ENCODE data around the gene ATF6. TPM values are rescaled to one million over a fixed set of nuclear protein-coding genes. Genes with fewer than 3 reads are reported as not detected.

The ATF6 gene
- total RNA-seq, 1 donor: 28.6 TPM

- peak; percentile 91 for DNase-seq (ENCODE audit: insufficient read length, low spot score, missing footprints)
- Histone ChIP-seq H3K4me2 (ENCODE audit: insufficient read depth, low read length) (peak overlapping the region; percentile 98), H3K79me2 (ENCODE audit: insufficient read depth, low read length) (peaks cover 3% of the 10 kb centered on the region), H3K4me3 (ENCODE audit: insufficient read depth, low read length) (peak overlapping the region; percentile 86), H4K20me1 (ENCODE audit: insufficient read depth, low read length) (no peaks in the 10 kb centered on the region), H2AFZ (ENCODE audit: low read length) (peak overlapping the region; percentile 93), H3K27ac (ENCODE audit: low read depth, low read length) (peak overlapping the region; percentile 84), H3K27me3 (ENCODE audit: insufficient read depth, low read length) (no peaks in the 10 kb centered on the region), H3K36me3 (ENCODE audit: insufficient read depth, low read length) (no peaks in the 10 kb centered on the region), H3K9me3 (ENCODE audit: low read depth, low read length) (no peaks in the 10 kb centered on the region), H3K4me1 (ENCODE audit: insufficient read depth, low read length) (peaks cover 37% of the 10 kb centered on the region)
- peak; percentile 45 for TF ChIP-seq CTCF (IDR thresholded peaks at IDR 0.05; ENCODE audit: extremely low read depth, low read depth, low read length)
Observed at GRCh38 chr1:161725908-161726472, 40.1 kb upstream of the ATF6 start.

GRCh38 chr1:161726473-161727255 lies 39.5 kb upstream of the ATF6 start:
- no peak for TF ChIP-seq CTCF (IDR thresholded peaks at IDR 0.05; ENCODE audit: extremely low read depth, low read depth, low read length)
- DNase-seq (ENCODE audit: insufficient read length, low spot score, missing footprints): peak; percentile 95
- Histone ChIP-seq H2AFZ (ENCODE audit: low read length) (peak overlapping the region; percentile 93), H3K36me3 (ENCODE audit: insufficient read depth, low read length) (no peaks in the 10 kb centered on the region), H3K9me3 (ENCODE audit: low read depth, low read length) (no peaks in the 10 kb centered on the region), H4K20me1 (ENCODE audit: insufficient read depth, low read length) (no peaks in the 10 kb centered on the region), H3K27me3 (ENCODE audit: insufficient read depth, low read length) (no peaks in the 10 kb centered on the region), H3K27ac (ENCODE audit: low read depth, low read length) (peak overlapping the region; percentile 88), H3K4me2 (ENCODE audit: insufficient read depth, low read length) (peak overlapping the region; percentile 98), H3K4me1 (ENCODE audit: insufficient read depth, low read length) (peaks cover 30% of the 10 kb centered on the region), H3K79me2 (ENCODE audit: insufficient read depth, low read length) (peaks cover 3% of the 10 kb centered on the region), H3K4me3 (ENCODE audit: insufficient read depth, low read length) (peak overlapping the region; percentile 86)

DNA sequence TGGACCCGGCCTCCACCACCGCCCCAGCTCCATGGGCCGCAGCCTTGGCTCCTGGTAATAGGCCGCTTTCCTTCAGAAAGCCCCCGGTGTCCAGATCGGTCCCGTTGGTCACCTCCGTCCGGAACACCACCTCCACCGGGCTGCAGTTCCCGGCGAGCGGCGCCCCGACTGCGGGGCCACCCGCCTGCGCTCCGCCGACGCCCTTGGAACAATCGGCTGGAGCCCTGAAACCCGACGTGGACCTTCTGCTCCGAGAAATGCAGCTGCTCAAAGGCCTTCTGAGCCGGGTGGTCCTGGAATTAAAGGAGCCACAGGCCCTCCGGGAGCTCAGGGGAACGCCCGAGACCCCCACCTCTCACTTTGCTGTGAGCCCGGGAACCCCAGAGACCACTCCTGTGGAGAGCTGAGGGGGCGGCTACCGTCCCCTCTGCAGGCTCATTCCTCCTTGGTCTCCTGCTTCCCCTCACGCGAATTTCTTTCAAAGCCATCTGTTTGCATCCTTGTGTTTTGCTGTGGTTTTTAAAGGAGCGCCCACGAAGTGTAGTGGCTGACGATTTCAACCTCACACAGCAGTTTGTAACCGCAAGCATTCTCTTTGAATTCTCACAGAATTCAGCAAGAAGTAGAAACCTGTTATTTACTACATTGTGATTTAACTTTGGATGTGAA lies 38.7 kb upstream of the ATF6 start:
- Histone ChIP-seq H3K4me2 (ENCODE audit: insufficient read depth, low read length) (peak overlapping the region; percentile 88), H3K27ac (ENCODE audit: low read depth, low read length) (peak overlapping the region; percentile 88), H3K9me3 (ENCODE audit: low read depth, low read length) (no peaks in the 10 kb centered on the region), H3K79me2 (ENCODE audit: insufficient read depth, low read length) (peaks cover 3% of the 10 kb centered on the region), H3K4me1 (ENCODE audit: insufficient read depth, low read length) (peaks cover 23% of the 10 kb centered on the region), H2AFZ (ENCODE audit: low read length) (peak overlapping the region; percentile 84), H3K4me3 (ENCODE audit: insufficient read depth, low read length) (peak overlapping the region; percentile 86), H3K27me3 (ENCODE audit: insufficient read depth, low read length) (no peaks in the 10 kb centered on the region), H4K20me1 (ENCODE audit: insufficient read depth, low read length) (no peaks in the 10 kb centered on the region), H3K36me3 (ENCODE audit: insufficient read depth, low read length) (no peaks in the 10 kb centered on the region)
- peak; percentile 73 for DNase-seq (ENCODE audit: insufficient read length, low spot score, missing footprints)
- TF ChIP-seq CTCF (IDR thresholded peaks at IDR 0.05; ENCODE audit: extremely low read depth, low read depth, low read length): no peak
